Aorta (tissue), 5 donors: ENCODE measurements around the gene NFATC3. TPM values are rescaled to one million over a fixed set of nuclear protein-coding genes. Genes with fewer than 3 reads are reported as not detected.
"Not testable (repeated sequence)": the region's sequence is repeated elsewhere in the genome, so short reads cannot be mapped to it uniquely, and the experiment has no call there.

Experiments
- ATAC-seq: fragments of 200-7000 bp; cut with Tn5 transposase; one replicate; pipeline ENCODE4 v1.9.1; 2022; ENCODE audit warnings: moderate library complexity; ENCODE audit not compliant: low FRiP score
- DNase-seq, 2 donors: peaks; one replicate each; pipeline ENCODE4 v3.0.0-alpha.2; 2020
- H3K27ac ChIP-seq, 2 donors: one replicate each; pipeline ENCODE4 v1.5.1; 2013; ENCODE audit warnings: low read length in 2 of 2, mild to moderate bottlenecking in 2 of 2, moderate library complexity in 2 of 2, control low read depth in 1 of 2, inconsistent platforms in 1 of 2, low read depth in 1 of 2
- H3K27me3 ChIP-seq, 2 donors: one replicate each; pipeline ENCODE4 v1.6.1; 2013; ENCODE audit warnings: control low read depth in 1 of 2, low read length in 1 of 2, mild to moderate bottlenecking in 1 of 2, moderate library complexity in 1 of 2; ENCODE audit not compliant: insufficient read depth in 2 of 2, control insufficient read depth in 1 of 2
- H3K36me3 ChIP-seq, 2 donors: one replicate each; pipeline ENCODE4 v1.6.1; 2013; ENCODE audit warnings: control low read depth in 1 of 2, low read length in 1 of 2, mild to moderate bottlenecking in 1 of 2; ENCODE audit not compliant: insufficient read depth in 2 of 2, control insufficient read depth in 1 of 2
- H3K4me1 ChIP-seq, 2 donors: one replicate each; pipeline ENCODE4 v1.6.1; 2013; ENCODE audit warnings: low read length in 2 of 2, control low read depth in 1 of 2, mild to moderate bottlenecking in 1 of 2, moderate library complexity in 1 of 2; ENCODE audit not compliant: insufficient read depth in 2 of 2, control insufficient read depth in 1 of 2
- H3K4me3 ChIP-seq, 2 donors: one replicate each; pipeline ENCODE4 v1.5.1; 2013; ENCODE audit warnings: low read length in 2 of 2, control low read depth in 1 of 2, mild to moderate bottlenecking in 1 of 2
- H3K9me3 ChIP-seq: one replicate; pipeline ENCODE4 v1.6.1; 2013; ENCODE audit warnings: mild to moderate bottlenecking, low read length; ENCODE audit not compliant: control insufficient read depth
- WGBS, 2 donors: extraction: QIAGEN DNeasy Blood & Tissue Kit; methylation state at CpG; one replicate each; pipeline ENCODE4 v1.1.7; 2013; 5-methylcytosine and 5-hydroxymethylcytosine counted together
- intact Hi-C, 2 donors: fragments of 100-400 bp; cut with DNase I; formaldehyde crosslinking; loops; one replicate each; pipeline versions ENCODE4 v1.14.2 to v1.15.0; 2022
- polyA plus RNA-seq, 2 donors: library from polyadenylated mRNA; stranded (reverse); fragments of 200-250 nt; gene quantifications; one replicate each; pipeline ENCODE4 v1.2.3, GENCODE V29; 2013
- total RNA-seq, 2 donors: library from RNA; stranded (reverse); fragmentation: NEBNext Ultra II Directional; extraction: Animal tissue kit (Norgen Biotek cat#: 25700); gene quantifications; one replicate each; pipeline ENCODE4 v1.2.1, GENCODE V29; 2021
- donor health status: healthy with polysubstance abuse.
- donor health status: Bipolar disorder and iron deficiency.
- donor health status: DM: no; HTN: no; CAD: no.
- donor health status: DM: no; HTN: no; CAD: no.
- donor health status: DM: yes; HTN: yes; CAD: no.

NFATC3 gene
- total and polyA plus RNA-seq, 4 donors: 10.3 to 48.4 (median 24.2) TPM

- ATAC-seq (no peak), DNase-seq (no peak)
- Histone ChIP-seq H3K9me3 (no peaks in the 10 kb centered on the region), H3K27me3 (no peaks in the 10 kb centered on the region), H3K27ac (no peak overlapping the region), H3K4me3 (no peak overlapping the region), H3K4me1 (no peaks in the 10 kb centered on the region), H3K36me3 (no peaks in the 10 kb centered on the region)
- 92 to 93% methylated on average over 3 of the region's 3 CpGs for WGBS, 2 donors
- intact Hi-C loops: no loop called here
Observed at GRCh38 chr16:68105611-68106010, 20.4 kb downstream of the NFATC3 start.

GRCh38 chr16:68107230-68107928 lies 22.2 kb downstream of the NFATC3 start:
- H3K9me3 ChIP-seq, H3K36me3 ChIP-seq, ATAC-seq, H3K27me3 ChIP-seq, H3K4me3 ChIP-seq, H3K4me1 ChIP-seq, intact Hi-C loops, DNase-seq, H3K27ac ChIP-seq: not testable (repeated sequence)
- WGBS, 2 donors: 91 to 95% methylated on average over 9 of the region's 9 CpGs

- H3K4me1 ChIP-seq, intact Hi-C loops, H3K27ac ChIP-seq, H3K9me3 ChIP-seq, H3K27me3 ChIP-seq, H3K4me3 ChIP-seq, DNase-seq, ATAC-seq, H3K36me3 ChIP-seq: not testable (repeated sequence)
- 98 to 99% methylated on average over 5 of the region's 5 CpGs for WGBS, 2 donors
Observed at GRCh38 chr16:68109156-68109555, 24.0 kb downstream of the NFATC3 start.

GRCh38 chr16:68110611-68111010 lies 25.4 kb downstream of the NFATC3 start:
- WGBS, 2 donors: 97 to 99% methylated on average over 2 of the region's 2 CpGs
- H3K4me1 ChIP-seq, intact Hi-C loops, H3K4me3 ChIP-seq, H3K27ac ChIP-seq, ATAC-seq, H3K27me3 ChIP-seq, DNase-seq, H3K9me3 ChIP-seq, H3K36me3 ChIP-seq: not testable (repeated sequence)

- DNase-seq: no peak
- Histone ChIP-seq H3K27ac (no peak overlapping the region), H3K27me3 (no peaks in the 10 kb centered on the region), H3K36me3 (no peaks in the 10 kb centered on the region), H3K4me3 (no peak overlapping the region), H3K4me1 (no peaks in the 10 kb centered on the region), H3K9me3 (no peaks in the 10 kb centered on the region)
- no peak for ATAC-seq
- 41% methylated on average over 2 of the region's 2 CpGs for WGBS, 2 donors
- intact Hi-C loops: no loop called here
Observed at GRCh38 chr16:68111379-68111778, 26.2 kb downstream of the NFATC3 start.

- DNase-seq (no peak), ATAC-seq (no peak)
- Histone ChIP-seq H3K27ac (no peak overlapping the region), H3K4me3 (no peak overlapping the region), H3K36me3 (no peaks in the 10 kb centered on the region), H3K9me3 (no peaks in the 10 kb centered on the region), H3K27me3 (no peaks in the 10 kb centered on the region), H3K4me1 (no peaks in the 10 kb centered on the region)
- WGBS, 2 donors: 84 to 86% methylated on average over 5 of the region's 5 CpGs
- intact Hi-C loops: no loop called here
Observed at GRCh38 chr16:68113059-68113761, 28.0 kb downstream of the NFATC3 start.

- WGBS, 2 donors: 95 to 96% methylated on average over 12 of the region's 12 CpGs
- no peak for DNase-seq
- no peaks in the 10 kb centered on the region for H3K27me3 ChIP-seq
- ATAC-seq: no peak
- H3K27ac ChIP-seq: no peak overlapping the region
- H3K9me3 ChIP-seq: no peaks in the 10 kb centered on the region
- intact Hi-C loops: no loop called here
- no peak overlapping the region for H3K4me3 ChIP-seq
- no peaks in the 10 kb centered on the region for H3K36me3 ChIP-seq
- no peaks in the 10 kb centered on the region for H3K4me1 ChIP-seq
Observed at GRCh38 chr16:68113765-68114240, 28.6 kb downstream of the NFATC3 start.

- H3K36me3 ChIP-seq, H3K4me3 ChIP-seq, intact Hi-C loops, ATAC-seq, DNase-seq, H3K27me3 ChIP-seq, H3K27ac ChIP-seq, H3K4me1 ChIP-seq, H3K9me3 ChIP-seq: not testable (repeated sequence)
- WGBS, 2 donors: 93 to 95% methylated on average over 8 of the region's 8 CpGs
Observed at GRCh38 chr16:68114939-68115338, 29.8 kb downstream of the NFATC3 start.

GRCh38 chr16:68115851-68116250 lies 30.7 kb downstream of the NFATC3 start:
- H3K4me3 ChIP-seq: no peak overlapping the region
- H3K4me1 ChIP-seq: no peaks in the 10 kb centered on the region
- ATAC-seq (no peak), DNase-seq (no peak)
- H3K9me3 ChIP-seq: no peaks in the 10 kb centered on the region
- 67 to 69% methylated on average over 2 of the region's 2 CpGs for WGBS, 2 donors
- no peaks in the 10 kb centered on the region for H3K27me3 ChIP-seq
- intact Hi-C loops: no loop called here
- no peaks in the 10 kb centered on the region for H3K36me3 ChIP-seq
- no peak overlapping the region for H3K27ac ChIP-seq
